Ovary (tissue), 9 donors: ENCODE data around the gene CGNL1. TPM values are rescaled to one million over a fixed set of nuclear protein-coding genes. Genes with fewer than 3 reads are reported as not detected.

Source experiments
- DNase-seq, 5 donors: peaks; one replicate each; pipeline ENCODE4 v3.0.0-alpha.2; 2019 to 2020
- H3K27ac ChIP-seq, 2 donors: fragments of 200-600 bp; one replicate each; pipeline versions ENCODE4 v1.5.1 to v1.8.0; 2019 to 2022
- H3K27me3 ChIP-seq: fragments of 200-600 bp; one replicate; pipeline ENCODE4 v1.8.0; 2022
- H3K36me3 ChIP-seq: fragments of 200-600 bp; sonication (generic); one replicate; pipeline ENCODE4 v1.5.1; 2019
- H3K4me1 ChIP-seq: one replicate; pipeline ENCODE4 v1.8.1; 2013; ENCODE audit warnings: mild to moderate bottlenecking, moderate library complexity; ENCODE audit not compliant: insufficient read depth
- H3K4me3 ChIP-seq: fragments of 200-600 bp; sonication (generic); one replicate; pipeline ENCODE4 v1.5.1; 2017
- H3K9me3 ChIP-seq, 2 donors: fragments of 200-600 bp in 1 of 2; sonication (generic) in 1 of 2; one replicate each; pipeline versions ENCODE4 v1.5.1 to v1.8.1; 2013 to 2019; ENCODE audit warnings: mild to moderate bottlenecking in 1 of 2, moderate library complexity in 1 of 2
- CTCF ChIP-seq, 3 donors: fragments of 450-650 bp in 2 of 3; fragments of 200-600 bp in 1 of 3; IDR thresholded peaks; one replicate each; pipeline versions ENCODE4 v1.5.1 to v1.8.0; 2016 to 2022; ENCODE audit warnings: antibody characterized with exemption in 3 of 3, mild to moderate bottlenecking in 1 of 3
- EP300 ChIP-seq: sonication (generic); formaldehyde crosslinking; IDR thresholded peaks from one replicate; pipeline ENCODE4 v1.6.1; 2017; ENCODE audit warnings: antibody characterized with exemption
- POLR2A ChIP-seq: fragments of 450-650 bp; IDR thresholded peaks from one replicate; pipeline ENCODE4 v1.6.1; 2017; ENCODE audit warnings: antibody characterized with exemption, mild to moderate bottlenecking, moderate library complexity
- WGBS, 3 donors: extraction: QIAGEN DNeasy Blood & Tissue Kit in 1 of 3; methylation state at CpG; one replicate each; pipeline versions ENCODE4 v1.1.5 to v1.1.7; 2013 to 2017; 5-methylcytosine and 5-hydroxymethylcytosine counted together
- intact Hi-C, 4 donors: fragments of 100-400 bp; cut with DNase I; formaldehyde crosslinking; loops; one replicate each; pipeline versions ENCODE4 v1.11.0 to v1.15.1; 2022 to 2023
- polyA plus RNA-seq, 2 donors: library from polyadenylated mRNA; stranded (reverse); fragments of 200-250 nt in 1 of 2; fragments of 350-450 nt in 1 of 2; fragmentation: Illumina TruSeq in 1 of 2; extraction: RNeasy Lipid Tissue Mini Kit (QIAGEN cat#74804) in 1 of 2; gene quantifications; one replicate each; pipeline ENCODE4 v1.2.3, GENCODE V29; 2013 to 2014
- total RNA-seq, 7 donors: library from RNA; depleted of rRNA in 2 of 7; stranded (reverse); fragments of >200 nt in 2 of 7; fragmentation: NEBNext Ultra II Directional in 3 of 7; extraction: Animal tissue kit (Norgen Biotek cat#: 25700) in 3 of 7; gene quantifications; one replicate each; pipeline versions ENCODE4 v1.1.0 to v1.2.4, GENCODE V29; 2016 to 2023
- donor health status: DM: no; HTN: no; CAD: no; lungs with moderate emphysema.
- donor health status: DM: no; HTN: no; CAD: no.
- donor health status: Bipolar disorder and iron deficiency.
- donor health status: DM: yes; HTN: yes; CAD: no.
- donor health status: DM: no; HTN: no; CAD: no.
- donor health status: DM: yes; HTN: yes; CAD: no.

The CGNL1 gene
- total and polyA plus RNA-seq, 9 donors = 7.8 to 26.1 (median 13.6) TPM

DNA sequence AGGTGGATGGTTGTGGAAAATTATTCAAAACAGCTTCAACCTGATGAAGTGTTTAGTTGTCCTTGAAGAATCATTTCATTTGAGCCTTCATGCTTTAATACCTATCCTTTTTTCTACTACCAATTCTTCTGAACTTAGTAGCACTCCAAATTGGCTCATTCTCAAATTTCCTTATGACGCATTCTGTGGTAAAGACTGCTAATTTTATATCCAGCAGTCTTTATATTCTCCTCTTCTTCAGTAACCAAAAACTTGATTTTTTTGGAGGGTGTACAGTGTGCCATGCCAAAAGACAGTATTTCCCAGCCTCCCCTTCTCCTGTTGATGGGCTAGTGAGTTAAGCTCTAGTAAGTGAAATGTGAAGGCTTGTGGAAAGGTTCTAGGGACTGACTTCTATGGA is 25.2 kb downstream of the CGNL1 start:
- Histone ChIP-seq H3K36me3 (no peaks in the 10 kb centered on the region), H3K27me3 (no peaks in the 10 kb centered on the region), H3K4me3 (no peak overlapping the region), H3K4me1 (peaks cover 3% of the 10 kb centered on the region), H3K9me3 (no peaks in the 10 kb centered on the region), H3K27ac (no peak overlapping the region)
- intact Hi-C loops = no loop called here
- TF ChIP-seq CTCF (IDR thresholded peaks at IDR 0.05) = no peak
- no peak for TF ChIP-seq EP300
- no peak for TF ChIP-seq POLR2A
- DNase-seq = no peak
- 93 to 100% (median 96%) methylated on average over 1 of the region's 1 CpG for WGBS, 3 donors

- no peak for DNase-seq
- Histone ChIP-seq H3K36me3 (no peaks in the 10 kb centered on the region), H3K4me3 (no peak overlapping the region)
These were observed 26.7 kb downstream of the CGNL1 start for GRCh38 chr15:57403017-57403416.

GRCh38 chr15:57403566-57404325 is 27.4 kb downstream of the CGNL1 start:
- Histone ChIP-seq H3K27ac (peak overlapping the region in 1 of 2 donors; percentile 48), H3K27me3 (no peaks in the 10 kb centered on the region), H3K4me1 (peaks cover 3% of the 10 kb centered on the region), H3K36me3 (no peaks in the 10 kb centered on the region), H3K9me3 (no peaks in the 10 kb centered on the region), H3K4me3 (no peak overlapping the region)
- intact Hi-C loops = no loop called here
- no peak for DNase-seq
- TF ChIP-seq CTCF (IDR thresholded peaks at IDR 0.05) = no peak
- no peak for TF ChIP-seq POLR2A
- TF ChIP-seq EP300 = no peak
- WGBS, 3 donors = 18 to 21% (median 20%) methylated on average over 5 of the region's 5 CpGs

More at GRCh38 chr15:57403017-57403416, 26.7 kb downstream of the CGNL1 start:
- 11 to 16% (median 16%) methylated on average over 4 of the region's 4 CpGs for WGBS, 3 donors
- peaks cover 3% of the 10 kb centered on the region for H3K4me1 ChIP-seq
- TF ChIP-seq POLR2A = no peak
- TF ChIP-seq EP300 = no peak
- TF ChIP-seq CTCF (IDR thresholded peaks at IDR 0.05) = no peak
- H3K9me3 ChIP-seq = no peaks in the 10 kb centered on the region
- intact Hi-C loops = no loop called here
- no peaks in the 10 kb centered on the region for H3K27me3 ChIP-seq
- H3K27ac ChIP-seq = peak overlapping the region in 1 of 2 donors; percentile 48

DNA sequence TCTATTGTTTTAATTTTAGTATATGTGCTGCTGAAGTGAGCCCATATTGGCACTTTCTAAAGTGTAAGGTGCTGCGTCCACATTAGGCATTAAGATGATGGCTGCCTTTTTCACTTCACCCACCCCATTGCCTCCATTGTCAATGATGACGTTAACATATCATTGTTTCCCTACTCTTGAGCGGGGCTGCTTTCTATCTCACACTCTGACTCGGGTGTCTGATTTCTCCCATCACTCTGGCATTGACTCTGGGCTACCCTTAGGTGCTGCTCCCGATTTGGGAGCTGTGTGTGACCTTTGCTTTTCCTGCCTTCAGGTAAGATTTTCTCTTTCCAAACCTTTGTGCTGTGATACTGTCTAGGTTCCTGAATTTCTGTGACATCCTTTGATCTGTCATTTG is 28.8 kb downstream of the CGNL1 start:
- 72 to 86% (median 83%) methylated on average over 5 of the region's 5 CpGs for WGBS, 3 donors
- H3K27me3 ChIP-seq = no peaks in the 10 kb centered on the region
- intact Hi-C loops = no loop called here
- no peak overlapping the region for H3K27ac ChIP-seq
- TF ChIP-seq EP300 (no peak), CTCF (IDR thresholded peaks at IDR 0.05) (no peak), POLR2A (no peak)
- no peaks in the 10 kb centered on the region for H3K36me3 ChIP-seq
- H3K4me3 ChIP-seq = no peak overlapping the region
- H3K4me1 ChIP-seq = peaks cover 3% of the 10 kb centered on the region
- H3K9me3 ChIP-seq = no peaks in the 10 kb centered on the region
- no peak for DNase-seq
